CD4-positive, alpha-beta T cell (primary cell): Measurements from ENCODE around the gene CAMK2A. TPM values are rescaled to one million over a fixed set of nuclear protein-coding genes. Genes with fewer than 3 reads are reported as not detected.

ENCODE experiments used
- ATAC-seq: fragments of 200-7000 bp; cut with Tn5 transposase; one replicate; pipeline ENCODE4 v1.10.0; 2022; ENCODE audit warnings: mild to moderate bottlenecking; ENCODE audit not compliant: poor library complexity
- CTCF ChIA-PET: fragments of 350-600 bp; sonication (Branson Sonifier 250); formaldehyde crosslinking; loops from one replicate; lab custom pipeline; 2021; ENCODE audit warnings: antibody characterized with exemption, inconsistent platforms; lab: Charles Lee
- POLR2A ChIA-PET: fragments of 350-600 bp; sonication (Branson Sonifier 250); formaldehyde crosslinking; loops from one replicate; lab custom pipeline; 2021; ENCODE audit warnings: antibody characterized with exemption, inconsistent platforms; lab: Charles Lee
- DNase-seq, 14 experiments: peaks; one replicate each; pipeline ENCODE4 v3.0.0-alpha.2; 2013 to 2020; ENCODE audit warnings: mixed read lengths in 2 of 14
- H3K27ac ChIP-seq, 2 donors: one replicate each; pipeline versions ENCODE4 v1.5.1 to v1.7.0; 2013; ENCODE audit warnings: low read length in 2 of 2, low read depth in 1 of 2, mild to moderate bottlenecking in 1 of 2
- H3K27me3 ChIP-seq, 2 experiments: 1 replicate in 1 of 2; 2 replicates in 1 of 2; pipeline versions ENCODE4 v1.6.1 to v1.7.0; 2013; ENCODE audit warnings: low read length in 2 of 2, control low read depth in 1 of 2, mild to moderate bottlenecking in 1 of 2, moderate library complexity in 1 of 2; ENCODE audit not compliant: insufficient read depth in 2 of 2, control insufficient read depth in 1 of 2
- H3K36me3 ChIP-seq: one replicate; pipeline ENCODE4 v1.6.1; 2013; ENCODE audit warnings: low read length, control low read depth; ENCODE audit not compliant: insufficient read depth
- H3K4me1 ChIP-seq: one replicate; pipeline ENCODE4 v1.6.1; 2013; ENCODE audit warnings: low read length, control low read depth; ENCODE audit not compliant: insufficient read depth
- H3K4me3 ChIP-seq: one replicate; pipeline ENCODE4 v1.5.1; 2013; ENCODE audit warnings: mild to moderate bottlenecking, low read length, moderate library complexity
- H3K9me3 ChIP-seq, 2 experiments: 1 replicate in 1 of 2; 2 replicates in 1 of 2; pipeline versions ENCODE4 v1.6.1 to v1.7.0; 2013; ENCODE audit warnings: low read length in 2 of 2, mild to moderate bottlenecking in 2 of 2, control low read depth in 1 of 2, moderate library complexity in 1 of 2; ENCODE audit not compliant: control insufficient read depth in 1 of 2, insufficient read depth in 1 of 2
- H3K27ac Mint-ChIP-seq: one replicate; pipeline ENCODE4 v1.8.0; 2020; ENCODE audit warnings: mixed read lengths
- H3K27me3 Mint-ChIP-seq: one replicate; pipeline ENCODE4 v1.8.0; 2021; ENCODE audit warnings: mixed read lengths
- H3K36me3 Mint-ChIP-seq: one replicate; pipeline ENCODE4 v1.8.0; 2021; ENCODE audit warnings: low read depth, mixed read lengths
- H3K4me1 Mint-ChIP-seq: one replicate; pipeline ENCODE4 v1.8.0; 2021; ENCODE audit warnings: low read depth, mixed read lengths
- H3K4me3 Mint-ChIP-seq: one replicate; pipeline ENCODE4 v1.8.0; 2020; ENCODE audit warnings: mild to moderate bottlenecking, mixed read lengths
- H3K9me3 Mint-ChIP-seq: one replicate; pipeline ENCODE4 v1.8.0; 2020; ENCODE audit warnings: mixed read lengths
- CTCF ChIP-seq: fragments of 200-600 bp; IDR thresholded peaks from one replicate; pipeline ENCODE4 v1.8.0; 2022; ENCODE audit warnings: antibody characterized with exemption, mild to moderate bottlenecking
- intact Hi-C, 2 experiments: fragments of 100-400 bp; cut with DNase I in 1 of 2; cut with micrococcal nuclease in 1 of 2; formaldehyde crosslinking; loops; one replicate each; pipeline versions ENCODE4 v1.15.1 to v1.9.0; 2023 to 2025; cut with DNase I, micrococcal nuclease
- total RNA-seq, 174 experiments: library from RNA in 2 of 174; stranded (reverse) in 2 of 174; gene quantifications; one replicate each; pipeline ENCODE4 v1.2.3 and lab custom pipeline; 2021 to 2026

CAMK2A gene
- total RNA-seq, 2 experiments from 2014 or later = 0.05 to 0.22 TPM

DNA sequence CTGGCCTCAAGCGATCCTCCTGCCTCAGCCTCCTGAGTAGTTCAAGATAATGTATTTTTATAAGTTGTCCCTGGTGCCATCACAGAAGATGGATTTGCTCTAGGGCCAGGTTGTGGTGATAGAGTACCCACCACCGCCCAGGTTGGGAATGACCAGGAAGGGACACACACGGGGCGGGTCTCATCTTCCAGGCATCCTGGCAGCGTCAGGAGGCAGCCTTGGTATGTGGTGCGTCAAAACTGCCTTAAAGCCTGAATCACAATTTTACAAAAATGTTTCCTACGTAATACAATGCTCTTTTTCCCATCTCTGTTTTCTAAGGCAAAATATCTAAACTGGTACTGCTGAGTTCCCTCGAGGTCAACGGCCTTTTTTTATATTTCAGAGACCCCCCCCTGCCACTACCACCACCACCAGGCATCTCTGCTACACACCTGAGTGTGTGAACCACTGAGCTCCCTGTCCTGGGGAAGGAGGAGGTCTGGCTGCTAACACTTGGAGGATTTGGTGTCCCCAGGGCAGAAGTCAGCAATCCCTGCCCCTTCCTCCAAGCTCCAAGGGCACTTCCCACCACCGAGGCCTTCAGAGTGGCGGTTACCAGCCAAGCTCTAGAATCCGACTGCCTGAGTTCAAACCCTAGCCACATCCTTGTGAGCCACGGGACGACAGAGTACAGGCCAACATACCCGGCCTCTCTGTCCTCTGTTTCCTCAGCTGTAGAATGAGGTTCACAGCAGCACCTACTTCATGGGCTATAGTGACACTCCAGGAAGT is 52.4 kb downstream of the CAMK2A start:
- Histone ChIP-seq H3K27ac (no peak overlapping the region), H3K36me3 (no peaks in the 10 kb centered on the region), H3K27me3 (no peaks in the 10 kb centered on the region), H3K4me3 (no peak overlapping the region), H3K4me1 (no peaks in the 10 kb centered on the region), H3K9me3 (no peaks in the 10 kb centered on the region)
- H3K27me3 Mint-ChIP-seq = no peaks in the 10 kb centered on the region
- no peaks in the 10 kb centered on the region for H3K4me1 Mint-ChIP-seq
- no peaks in the 10 kb centered on the region for H3K9me3 Mint-ChIP-seq
- ATAC-seq (no peak), DNase-seq (no peak)
- no peaks in the 10 kb centered on the region for H3K36me3 Mint-ChIP-seq
- TF ChIP-seq CTCF = no peak
- H3K27ac Mint-ChIP-seq = no peak overlapping the region
- CTCF ChIA-PET = no interaction called here
- POLR2A ChIA-PET = no interaction called here
- intact Hi-C loops = no loop called here
- no peak overlapping the region for H3K4me3 Mint-ChIP-seq

- H3K27me3 ChIP-seq = no peaks in the 10 kb centered on the region
- no peaks in the 10 kb centered on the region for H3K4me1 ChIP-seq
- no peaks in the 10 kb centered on the region for H3K27me3 Mint-ChIP-seq
- H3K27ac ChIP-seq = no peak overlapping the region
- TF ChIP-seq CTCF = no peak
- no peaks in the 10 kb centered on the region for H3K36me3 Mint-ChIP-seq
- no peaks in the 10 kb centered on the region for H3K9me3 ChIP-seq
- H3K27ac Mint-ChIP-seq = no peak overlapping the region
- H3K36me3 ChIP-seq = no peaks in the 10 kb centered on the region
- no peak overlapping the region for H3K4me3 ChIP-seq
- no peaks in the 10 kb centered on the region for H3K9me3 Mint-ChIP-seq
- ATAC-seq (no peak), DNase-seq (no peak)
- ChIA-PET POLR2A (no interaction called here), CTCF (no interaction called here)
- H3K4me3 Mint-ChIP-seq = no peak overlapping the region
- intact Hi-C loops = no loop called here
- no peaks in the 10 kb centered on the region for H3K4me1 Mint-ChIP-seq
Measured at GRCh38 chr5:150236313-150236712, 53.3 kb downstream of the CAMK2A start.

GRCh38 chr5:150235500-150235854 is 54.1 kb downstream of the CAMK2A start:
- no peaks in the 10 kb centered on the region for H3K9me3 Mint-ChIP-seq
- no peak overlapping the region for H3K27ac ChIP-seq
- no peak for TF ChIP-seq CTCF
- intact Hi-C loops = no loop called here
- POLR2A ChIA-PET = no interaction called here
- H3K4me3 Mint-ChIP-seq = no peak overlapping the region
- H3K27me3 ChIP-seq = no peaks in the 10 kb centered on the region
- H3K36me3 Mint-ChIP-seq = no peaks in the 10 kb centered on the region
- ATAC-seq = no peak
- H3K9me3 ChIP-seq = no peaks in the 10 kb centered on the region
- H3K27ac Mint-ChIP-seq = no peak overlapping the region
- H3K4me3 ChIP-seq = no peak overlapping the region
- no peaks in the 10 kb centered on the region for H3K4me1 ChIP-seq
- no peak for DNase-seq
- H3K4me1 Mint-ChIP-seq = no peaks in the 10 kb centered on the region
- no peaks in the 10 kb centered on the region for H3K36me3 ChIP-seq
- CTCF ChIA-PET = no interaction called here
- no peaks in the 10 kb centered on the region for H3K27me3 Mint-ChIP-seq
